ENCODE data around the gene ZNF724.
A peak's percentile ranks its signal among the peaks of the same experiment; 100 is the strongest.
"Not testable (repeated sequence)": the region's sequence is repeated elsewhere in the genome, so short reads cannot be mapped to it uniquely, and the experiment has no call there.

The ZNF724 gene

GRCh38 chr19:23249911-23250649 lies at the start of gene ZNF724:
Gene ZNF724 (minus strand): TSS chr19:23250394. CDS start chr19:23250242, 152 bp downstream.
- peak; percentile 99 for DNase-seq (ENCODE audit: low read depth, low spot score)

GRCh38 chr19:23294141-23294540 lies 43.9 kb upstream of the ZNF724 start:
- DNase-seq (ENCODE audit: low read depth, low spot score) = no peak

- not testable (repeated sequence) for DNase-seq (ENCODE audit: low read depth, low spot score)
Observed at GRCh38 chr19:23289966-23290365, 39.8 kb upstream of the ZNF724 start.

- no peak for DNase-seq (ENCODE audit: low read depth, low spot score)
Observed at GRCh38 chr19:23287620-23288019, 37.4 kb upstream of the ZNF724 start.

DNA sequence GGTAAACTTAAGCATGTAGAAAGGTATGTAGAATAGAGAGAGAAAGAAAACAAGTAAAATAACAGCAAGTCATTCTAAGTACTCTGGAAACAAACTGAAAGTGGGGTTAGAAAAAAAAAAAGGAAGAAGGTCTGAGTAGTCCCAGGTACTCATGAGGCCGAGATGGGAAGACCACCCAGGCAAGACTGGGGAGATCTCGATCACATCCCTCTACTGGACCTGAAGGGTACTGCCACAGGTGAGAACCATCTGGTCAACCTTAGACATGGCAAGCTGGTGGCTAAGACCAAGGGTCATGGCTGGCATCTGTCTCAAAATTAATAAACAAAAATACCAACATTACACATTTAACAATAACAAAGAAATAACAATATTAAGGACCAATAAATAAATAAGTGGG lies 36.3 kb upstream of the ZNF724 start:
- no peak for DNase-seq (ENCODE audit: low read depth, low spot score)

DNA sequence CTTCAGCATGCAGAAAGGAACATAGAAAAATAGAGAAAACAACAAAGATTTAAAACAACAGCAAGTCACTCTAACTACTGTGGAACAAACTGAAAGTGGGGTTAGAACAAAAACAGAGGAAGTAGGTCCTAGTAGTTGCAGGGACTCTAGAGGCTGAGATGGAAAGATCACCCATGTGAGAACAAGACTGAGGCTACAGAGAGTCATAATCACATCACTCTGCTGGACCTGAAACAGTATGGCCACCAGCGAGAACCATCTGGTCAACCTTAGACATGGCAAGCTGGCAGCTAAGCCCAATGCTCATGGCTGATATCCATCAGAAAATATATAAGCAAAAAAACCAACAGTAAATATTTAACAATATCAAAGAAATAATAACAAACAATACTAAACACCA lies 35.8 kb upstream of the ZNF724 start:
- DNase-seq (ENCODE audit: low read depth, low spot score) = no peak

DNA sequence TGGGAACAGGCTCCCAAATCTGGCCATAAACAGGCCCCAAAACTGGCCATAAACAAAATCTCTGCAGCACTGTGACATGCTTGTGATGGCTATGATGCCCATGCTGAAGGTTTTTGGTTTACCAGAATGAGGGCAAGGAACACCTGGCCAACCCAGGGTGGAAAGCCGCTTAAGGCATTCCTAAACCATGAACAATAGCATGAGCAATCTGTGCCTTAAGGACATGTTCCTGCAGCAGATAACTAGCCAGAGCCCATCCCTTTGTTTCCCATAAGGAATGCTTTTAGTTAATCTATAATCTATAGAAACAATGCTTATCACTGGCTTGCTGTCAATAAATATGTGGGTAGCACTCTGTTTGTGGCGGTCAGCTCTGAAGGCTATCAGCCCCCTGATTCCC lies 35.1 kb upstream of the ZNF724 start:
- not testable (repeated sequence) for DNase-seq (ENCODE audit: low read depth, low spot score)

DNA sequence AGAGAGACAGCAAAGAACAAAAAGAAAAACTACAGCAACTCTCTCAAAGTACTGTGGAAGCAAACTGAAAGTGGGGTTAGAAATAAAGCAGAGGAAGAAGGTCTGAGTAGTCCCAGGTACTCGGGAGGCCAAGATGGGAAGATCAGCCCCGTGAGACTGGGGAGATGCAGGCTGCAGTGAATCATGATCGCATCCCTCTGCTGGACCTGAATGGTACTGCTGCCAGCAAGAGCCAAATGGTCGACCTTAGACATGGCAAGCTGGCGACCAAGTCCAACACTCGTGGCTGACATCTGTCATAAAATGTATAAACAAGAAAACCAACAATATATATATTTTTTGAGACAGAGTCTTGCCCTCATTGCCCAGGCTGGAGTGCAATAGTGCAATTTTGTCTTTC lies 33.7 kb upstream of the ZNF724 start:
- DNase-seq (ENCODE audit: low read depth, low spot score) = peak; percentile 72

DNA sequence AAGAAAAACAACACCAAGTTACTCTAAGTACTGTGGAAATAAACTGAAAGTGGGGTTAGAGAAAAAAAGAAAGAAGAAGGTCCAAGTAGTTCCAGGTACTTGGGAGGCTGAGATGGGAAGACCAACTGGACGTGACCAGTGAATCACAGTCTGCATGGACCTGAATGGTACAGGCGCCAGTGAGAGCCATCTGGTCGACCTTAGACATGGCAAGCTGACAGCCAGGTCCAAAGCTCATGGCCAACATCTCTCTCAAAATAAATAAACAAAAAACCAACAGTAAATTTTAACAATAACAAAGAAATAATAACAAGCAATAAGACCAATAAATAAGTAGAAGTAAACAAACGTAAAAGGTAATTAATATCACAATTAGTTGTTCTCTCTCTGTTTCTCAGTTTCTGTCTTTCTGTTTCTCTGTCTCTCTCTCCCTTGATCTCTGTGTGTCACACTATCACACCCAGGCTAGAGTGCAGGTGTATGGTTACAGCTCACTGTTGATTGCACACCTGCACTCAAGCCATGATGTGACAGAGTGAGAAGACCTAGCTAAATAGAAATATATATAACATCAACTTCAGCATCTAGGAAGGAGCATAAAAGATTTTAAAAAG lies 31.6 kb upstream of the ZNF724 start:
- DNase-seq (ENCODE audit: low read depth, low spot score) = no peak

DNA sequence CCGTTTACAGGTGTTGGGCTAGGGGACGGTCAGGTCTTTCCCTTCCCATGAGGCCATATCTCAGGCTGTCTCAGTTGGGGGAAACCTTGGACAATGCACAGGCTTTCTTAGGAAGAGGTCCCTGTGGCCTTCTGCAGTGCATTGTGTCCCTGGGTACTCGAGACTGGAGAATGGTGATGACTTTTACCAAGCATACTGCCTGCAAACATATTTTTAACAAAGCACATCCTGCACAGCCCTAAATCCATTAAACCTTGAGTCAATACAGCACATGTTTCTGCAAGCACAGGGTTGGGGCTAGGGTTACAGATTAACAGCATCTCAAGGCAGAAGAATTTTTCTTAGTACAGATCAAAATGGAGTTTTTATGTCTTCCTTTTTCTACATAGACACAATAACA lies 27.9 kb upstream of the ZNF724 start:
- peak; percentile 15 for DNase-seq (ENCODE audit: low read depth, low spot score)

- peak; percentile 98 for DNase-seq (ENCODE audit: low read depth, low spot score)
Observed at GRCh38 chr19:23273590-23274412, 23.6 kb upstream of the ZNF724 start.

DNA sequence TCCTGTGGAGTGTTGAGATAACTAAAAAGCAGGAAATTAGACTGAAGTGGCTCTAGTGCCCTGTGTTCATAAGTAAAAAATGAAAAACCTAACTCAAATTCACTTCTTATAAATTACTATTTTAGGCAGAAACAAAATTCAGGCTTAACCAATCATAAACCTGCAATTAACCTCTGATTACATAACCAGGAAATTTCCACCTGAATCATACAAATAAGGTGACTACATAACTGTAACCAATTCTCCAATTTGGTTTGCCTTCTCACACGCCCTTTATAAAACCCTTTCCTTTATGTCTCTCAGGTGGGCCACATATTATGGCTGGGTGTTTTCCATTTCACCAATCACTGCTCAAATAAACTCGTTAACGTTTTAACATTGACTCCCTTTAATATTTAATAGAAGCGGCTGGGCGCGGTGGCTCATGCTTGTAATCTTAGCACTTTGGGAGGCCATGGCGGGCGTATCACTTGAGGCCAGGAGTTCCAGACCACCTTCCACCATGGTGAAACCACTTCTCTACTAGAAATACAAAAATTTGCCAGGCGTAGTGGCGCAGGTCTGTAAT lies 22.9 kb upstream of the ZNF724 start:
- no peak for DNase-seq (ENCODE audit: low read depth, low spot score)

- DNase-seq (ENCODE audit: low read depth, low spot score) = no peak
Observed at GRCh38 chr19:23263870-23264590, 13.8 kb upstream of the ZNF724 start.

DNA sequence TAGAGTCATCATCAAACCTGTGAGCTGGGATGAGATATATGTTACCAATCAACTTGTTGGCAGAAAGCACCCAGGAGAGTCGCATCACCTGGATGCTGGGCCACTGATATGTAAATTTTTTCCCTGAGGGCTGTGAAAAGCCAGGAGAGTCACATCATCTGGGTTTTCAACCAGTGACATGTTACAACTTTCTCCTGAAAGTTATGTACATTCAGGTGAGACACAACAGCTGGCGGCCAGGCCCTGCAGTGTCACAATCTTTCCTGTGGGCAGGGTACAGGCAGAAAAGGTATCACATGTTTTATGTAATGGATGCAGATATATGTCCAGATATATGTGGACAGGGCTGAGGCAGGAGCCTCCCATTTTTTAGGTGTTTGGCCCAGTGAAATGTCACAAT lies 13.2 kb upstream of the ZNF724 start:
- no peak for DNase-seq (ENCODE audit: low read depth, low spot score)

DNA sequence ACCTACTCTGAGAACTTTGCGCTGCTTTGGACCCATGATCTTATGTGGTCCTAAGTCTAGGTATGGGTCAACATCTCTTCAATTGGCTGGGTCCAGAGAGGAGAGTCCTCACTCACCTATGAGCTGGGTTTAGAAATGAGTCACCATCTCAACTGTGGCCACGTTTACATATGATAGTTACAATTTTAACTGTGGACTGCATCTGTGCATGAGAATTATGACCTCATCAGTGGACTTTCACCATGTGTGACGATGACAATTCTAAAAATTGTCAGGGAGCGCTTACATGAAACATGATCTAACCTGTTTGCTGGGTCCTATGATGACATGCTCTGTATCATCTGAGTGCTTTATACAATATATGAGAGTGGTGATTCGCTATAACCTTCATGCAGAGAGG lies 12.7 kb upstream of the ZNF724 start:
- no peak for DNase-seq (ENCODE audit: low read depth, low spot score)

DNA sequence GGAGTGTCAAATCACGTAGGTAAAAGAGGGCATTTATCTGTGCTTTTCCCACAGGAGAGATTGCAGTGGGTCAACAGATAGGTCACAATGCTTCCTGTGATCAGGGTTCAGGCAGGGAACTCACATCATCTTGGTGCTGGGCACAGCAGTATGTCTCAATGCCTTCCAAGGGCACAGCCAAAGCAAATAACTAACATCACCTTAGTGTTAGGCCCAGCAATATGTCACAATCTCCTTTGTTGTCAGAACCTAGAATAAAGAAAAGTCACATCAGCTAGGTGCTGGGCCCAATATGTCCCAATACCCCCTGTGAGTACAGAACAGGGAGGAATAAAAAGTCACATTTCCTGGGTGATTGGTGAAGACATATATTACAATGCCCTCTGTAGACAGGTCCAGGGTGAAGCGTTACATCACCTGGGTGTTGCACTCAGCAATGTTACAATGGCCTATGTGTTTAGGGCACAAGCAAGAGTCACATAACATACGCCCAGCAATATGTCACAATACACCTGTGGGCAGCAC lies 11.4 kb upstream of the ZNF724 start:
- DNase-seq (ENCODE audit: low read depth, low spot score) = no peak

DNA sequence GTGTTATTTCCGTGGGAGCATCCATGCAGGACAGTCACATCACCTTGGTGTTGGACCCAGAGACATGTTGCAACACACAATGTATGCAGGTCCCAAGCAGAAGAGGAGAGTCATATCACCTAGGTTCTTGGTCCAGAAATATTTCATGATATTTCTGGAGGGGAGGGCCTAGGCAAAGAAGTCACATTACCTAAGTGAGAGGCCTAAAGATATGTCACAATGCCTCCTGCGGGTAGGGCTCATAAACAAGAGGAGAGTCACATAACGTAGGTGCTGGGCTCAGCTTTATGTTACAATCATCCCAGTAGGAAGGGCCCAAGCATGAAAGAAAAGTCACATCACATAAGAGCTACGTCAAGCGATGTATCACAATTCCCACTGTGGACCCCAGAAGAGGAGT lies 10.8 kb upstream of the ZNF724 start:
- DNase-seq (ENCODE audit: low read depth, low spot score) = no peak

- DNase-seq (ENCODE audit: low read depth, low spot score) = no peak
Observed at GRCh38 chr19:23259961-23260360, 9.8 kb upstream of the ZNF724 start.

DNA sequence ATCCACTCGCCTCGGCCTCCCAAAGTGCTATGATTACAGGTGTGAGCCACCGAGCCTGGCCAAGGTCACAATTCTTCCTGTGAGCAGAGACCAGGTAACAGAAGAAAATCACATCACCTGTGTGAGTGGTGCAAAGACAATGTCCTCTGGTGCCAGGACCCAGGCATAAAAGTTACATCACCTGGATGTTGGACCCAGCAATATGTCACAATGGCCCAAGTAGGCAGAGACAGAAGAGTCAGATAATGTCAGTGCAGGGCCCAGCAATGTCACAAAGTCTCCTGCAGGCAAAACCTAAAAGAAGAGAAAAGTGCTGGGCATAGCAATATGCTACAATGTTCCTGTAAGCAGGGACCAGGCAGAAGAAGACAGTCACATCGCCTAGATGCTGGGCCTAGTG lies 5.5 kb upstream of the ZNF724 start:
- no peak for DNase-seq (ENCODE audit: low read depth, low spot score)

DNA sequence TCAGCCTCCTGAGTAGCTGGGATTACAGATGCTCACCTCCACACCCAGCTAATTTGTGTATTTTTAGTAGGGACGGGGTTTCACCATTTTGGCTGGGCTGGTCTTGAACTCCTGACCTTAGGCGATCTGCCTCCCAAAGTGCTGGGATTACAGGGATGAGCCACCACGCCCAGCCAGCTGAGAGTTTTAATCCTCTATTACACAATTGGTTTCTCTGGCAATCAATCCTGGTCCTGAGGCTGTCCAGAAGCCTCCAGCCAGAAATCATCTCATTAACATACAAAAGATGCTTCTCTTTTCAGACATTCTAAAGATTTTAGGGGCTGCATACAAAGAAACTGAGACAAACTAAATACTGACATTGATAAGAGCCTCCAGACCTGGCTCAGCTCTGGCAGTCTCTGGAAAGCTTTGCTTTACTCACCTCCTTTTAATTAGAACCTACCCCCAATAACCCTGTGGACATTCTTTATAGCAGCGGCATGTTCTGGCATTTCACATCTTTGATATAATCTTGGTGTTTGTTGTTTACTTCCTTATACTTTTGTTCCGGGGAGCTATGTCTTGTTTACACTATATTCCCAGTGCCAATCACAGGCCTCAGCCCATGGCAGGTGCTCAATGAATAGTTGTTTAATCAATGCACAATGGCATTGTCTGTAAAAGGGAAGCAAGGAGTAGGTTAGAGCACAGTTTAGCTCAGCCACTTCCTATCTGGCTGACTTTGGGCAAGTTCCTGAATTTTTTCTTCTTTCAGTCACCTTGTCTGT lies 4.1 kb upstream of the ZNF724 start:
- DNase-seq (ENCODE audit: low read depth, low spot score) = peak; percentile 46

DNA sequence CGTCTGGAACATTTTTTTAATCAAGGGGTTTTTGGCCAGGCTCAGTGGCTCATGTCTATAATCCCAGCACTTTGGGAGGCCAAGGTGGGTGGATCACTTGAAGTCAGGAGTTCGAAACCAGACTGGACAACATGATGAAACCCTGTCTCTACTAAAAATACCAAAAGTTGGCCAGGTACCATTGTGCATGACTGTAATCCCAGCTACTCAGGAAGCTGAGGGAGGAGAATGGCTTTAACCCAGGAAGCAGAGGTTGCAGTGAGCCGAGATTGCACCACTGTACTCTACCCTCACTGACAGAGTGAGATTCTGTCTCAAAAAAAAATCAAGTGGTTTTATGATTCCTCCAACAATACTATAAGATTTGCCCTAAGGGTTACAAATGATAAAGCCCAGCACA lies 3.1 kb upstream of the ZNF724 start:
- not testable (repeated sequence) for DNase-seq (ENCODE audit: low read depth, low spot score)

Measured in ELF-1 (cell line).